RWPE2 (cell line): ENCODE measurements around the gene MRO.

Source experiments
- ATAC-seq: fragments of 200-7000 bp; cut with Tn5 transposase; 3 replicates; pipeline ENCODE4 v1.9.1; 2021; ENCODE audit warnings: low read depth
- DNase-seq: peaks from one replicate; pipeline ENCODE4 v3.0.0-alpha.2; 2020; ENCODE audit warnings: low spot score
- H3K27ac ChIP-seq: fragments of 450-650 bp; 2 replicates; pipeline ENCODE4 v1.5.1; 2017; ENCODE audit warnings: mild to moderate bottlenecking; ENCODE audit not compliant: poor library complexity, severe bottlenecking
- H3K27me3 ChIP-seq: fragments of 250-450 bp; sonication (Bioruptor Pico); 2 replicates; pipeline ENCODE4 v1.5.1; 2021; ENCODE audit warnings: mild to moderate bottlenecking, moderate library complexity; ENCODE audit not compliant: insufficient read depth, poor library complexity, severe bottlenecking
- H3K36me3 ChIP-seq: fragments of 250-450 bp; sonication (Bioruptor Pico); 2 replicates; pipeline ENCODE4 v1.5.1; 2020; ENCODE audit warnings: low read depth, mild to moderate bottlenecking, moderate library complexity
- H3K4me1 ChIP-seq: fragments of 250-450 bp; sonication (Bioruptor Pico); 2 replicates; pipeline ENCODE4 v1.5.1; 2021; ENCODE audit warnings: mild to moderate bottlenecking, moderate library complexity; ENCODE audit not compliant: insufficient read depth, poor library complexity, severe bottlenecking
- H3K4me3 ChIP-seq: fragments of 250-450 bp; sonication (Bioruptor Pico); 2 replicates; pipeline ENCODE4 v1.5.1; 2021; ENCODE audit warnings: mild to moderate bottlenecking, moderate library complexity; ENCODE audit not compliant: severe bottlenecking
- H3K9me3 ChIP-seq: fragments of 250-450 bp; sonication (Bioruptor Pico); 2 replicates; pipeline ENCODE4 v1.5.1; 2021; ENCODE audit warnings: mild to moderate bottlenecking, moderate library complexity; ENCODE audit not compliant: severe bottlenecking
- CTCF ChIP-seq: fragments of 450-650 bp; IDR thresholded peaks from one replicate; pipeline ENCODE4 v1.5.1; 2017; ENCODE audit warnings: mild to moderate bottlenecking, moderate library complexity; ENCODE audit not compliant: poor library complexity, severe bottlenecking

Gene MRO

GRCh38 chr18:50829644-50830043, 9.8 kb upstream of the MRO start:
- no peak for DNase-seq
- ATAC-seq, result no peak
- no peaks in the 10 kb centered on the region for H3K36me3 ChIP-seq
- H3K9me3 ChIP-seq, result no peaks in the 10 kb centered on the region
- no peak for TF ChIP-seq CTCF
- no peaks in the 10 kb centered on the region for H3K4me1 ChIP-seq
- H3K4me3 ChIP-seq, result no peak overlapping the region
- H3K27me3 ChIP-seq, result no peaks in the 10 kb centered on the region
- no peak overlapping the region for H3K27ac ChIP-seq

- ATAC-seq (no peak), DNase-seq (no peak)
- Histone ChIP-seq H3K4me1 (no peaks in the 10 kb centered on the region), H3K27ac (no peak overlapping the region), H3K9me3 (no peaks in the 10 kb centered on the region), H3K36me3 (no peaks in the 10 kb centered on the region), H3K4me3 (no peak overlapping the region), H3K27me3 (no peaks in the 10 kb centered on the region)
- TF ChIP-seq CTCF, result no peak
These were observed 6.2 kb upstream of the MRO start for GRCh38 chr18:50826027-50826426.

- Histone ChIP-seq H3K4me3 (no peak overlapping the region), H3K4me1 (no peaks in the 10 kb centered on the region), H3K27me3 (no peaks in the 10 kb centered on the region), H3K9me3 (no peaks in the 10 kb centered on the region), H3K36me3 (no peaks in the 10 kb centered on the region), H3K27ac (no peak overlapping the region)
- no peak for TF ChIP-seq CTCF
- no peak for DNase-seq
- ATAC-seq, result no peak
These were observed 5.8 kb upstream of the MRO start for GRCh38 chr18:50825621-50826020.

- H3K4me3 ChIP-seq, result no peak overlapping the region
- DNase-seq, result no peak
- H3K27me3 ChIP-seq, result no peaks in the 10 kb centered on the region
- no peak for TF ChIP-seq CTCF
- no peak overlapping the region for H3K27ac ChIP-seq
- H3K9me3 ChIP-seq, result no peaks in the 10 kb centered on the region
- peaks cover 4% of the 10 kb centered on the region for H3K4me1 ChIP-seq
- no peaks in the 10 kb centered on the region for H3K36me3 ChIP-seq
- ATAC-seq, result no peak
These were observed 2.9 kb upstream of the MRO start for GRCh38 chr18:50822756-50823155.

GRCh38 chr18:50820901-50821520, 1.2 kb upstream of the MRO start:
- peaks cover 4% of the 10 kb centered on the region for H3K4me1 ChIP-seq
- no peaks in the 10 kb centered on the region for H3K27me3 ChIP-seq
- no peaks in the 10 kb centered on the region for H3K9me3 ChIP-seq
- TF ChIP-seq CTCF, result no peak
- DNase-seq (no peak), ATAC-seq (no peak)
- H3K36me3 ChIP-seq, result no peaks in the 10 kb centered on the region
- no peak overlapping the region for H3K4me3 ChIP-seq
- H3K27ac ChIP-seq, result no peak overlapping the region
